Prostate gland (tissue), 2 donors: ENCODE measurements around the gene WWOX.

Experiments
- POLR2A ChIP-seq: fragments of 450-650 bp; IDR thresholded peaks from one replicate; pipeline ENCODE4 v1.6.1; 2016; ENCODE audit warnings: antibody characterized with exemption, mild to moderate bottlenecking
- POLR2AphosphoS5 ChIP-seq: sonication (generic); formaldehyde crosslinking; IDR thresholded peaks from one replicate; pipeline ENCODE4 v1.6.1; 2017; ENCODE audit warnings: antibody characterized with exemption
- TF ChIP-seq, protein P1 (sequence below), 4 experiments: fragments of 200-600 bp in 2 of 4; fragments of 450-650 bp in 2 of 4; sonication (generic) in 2 of 4; IDR thresholded peaks; 1 replicate in 3 of 4; 2 replicates in 1 of 4; pipeline ENCODE4 v1.5.1; 2016 to 2019; ENCODE audit warnings: antibody characterized with exemption in 4 of 4, mild to moderate bottlenecking in 2 of 4, moderate library complexity in 2 of 4

- TF ChIP-seq, protein P1, sequence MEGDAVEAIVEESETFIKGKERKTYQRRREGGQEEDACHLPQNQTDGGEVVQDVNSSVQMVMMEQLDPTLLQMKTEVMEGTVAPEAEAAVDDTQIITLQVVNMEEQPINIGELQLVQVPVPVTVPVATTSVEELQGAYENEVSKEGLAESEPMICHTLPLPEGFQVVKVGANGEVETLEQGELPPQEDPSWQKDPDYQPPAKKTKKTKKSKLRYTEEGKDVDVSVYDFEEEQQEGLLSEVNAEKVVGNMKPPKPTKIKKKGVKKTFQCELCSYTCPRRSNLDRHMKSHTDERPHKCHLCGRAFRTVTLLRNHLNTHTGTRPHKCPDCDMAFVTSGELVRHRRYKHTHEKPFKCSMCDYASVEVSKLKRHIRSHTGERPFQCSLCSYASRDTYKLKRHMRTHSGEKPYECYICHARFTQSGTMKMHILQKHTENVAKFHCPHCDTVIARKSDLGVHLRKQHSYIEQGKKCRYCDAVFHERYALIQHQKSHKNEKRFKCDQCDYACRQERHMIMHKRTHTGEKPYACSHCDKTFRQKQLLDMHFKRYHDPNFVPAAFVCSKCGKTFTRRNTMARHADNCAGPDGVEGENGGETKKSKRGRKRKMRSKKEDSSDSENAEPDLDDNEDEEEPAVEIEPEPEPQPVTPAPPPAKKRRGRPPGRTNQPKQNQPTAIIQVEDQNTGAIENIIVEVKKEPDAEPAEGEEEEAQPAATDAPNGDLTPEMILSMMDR (IDR thresholded peaks at IDR 0.05): no peak
- TF ChIP-seq POLR2A (no peak), POLR2AphosphoS5 (no peak)
Measured at GRCh38 chr16:79218351-79218750, 1118.9 kb downstream of the WWOX start.
